HepG2 (cell line): Measurements from ENCODE around the gene TAF11. TPM values are rescaled to one million over a fixed set of nuclear protein-coding genes. Genes with fewer than 3 reads are reported as not detected.

Experiments
- ATAC-seq: fragments of 200-7000 bp; cut with Tn5 transposase; 3 replicates; pipeline ENCODE4 v1.9.1; 2020; ENCODE audit warnings: mild to moderate bottlenecking, moderate library complexity
- BruUV-seq: library from RNA; stranded (reverse); fragments of 400-500 nt; replicated peaks from 2 replicates; lab custom pipeline; 2021; lab: Mats Ljungman, UMichigan
- CTCF ChIA-PET: fragments of 300-600 bp; formaldehyde crosslinking; extraction: SDS; loops from one replicate; lab custom pipeline; 2021; ENCODE audit warnings: low total read pairs, inconsistent platforms, low intra/inter-chr PET ratio; lab: Yijun Ruan, JAX
- POLR2A ChIA-PET: fragments of 350-600 bp; sonication (Branson Sonifier 250); formaldehyde crosslinking; loops from one replicate; lab custom pipeline; 2020; ENCODE audit warnings: antibody characterized with exemption, inconsistent platforms; lab: Yijun Ruan, JAX
- DNase-seq: peaks from one replicate; pipeline ENCODE4 v3.0.0-alpha.2; 2015; ENCODE audit warnings: low spot score
- FAIRE-seq: peaks from 3 replicates; lab custom pipeline; 2011; peaks lifted over from hg19 to GRCh38; lab: Jason Lieb, UNC
- H2AFZ ChIP-seq: one replicate; pipeline ENCODE4 v1.6.1; 2011; ENCODE audit warnings: low read length, inconsistent platforms
- H3K27ac ChIP-seq: fragments of 300-600 bp; 3 replicates; pipeline ENCODE4 v1.8.0; 2011; ENCODE audit warnings: mixed run types, mild to moderate bottlenecking, mixed read lengths, low read length, inconsistent platforms; ENCODE audit not compliant: insufficient read depth; ENCODE audit errors: extremely low read length
- H3K27me3 ChIP-seq, 2 experiments: fragments of 200-600 bp in 1 of 2; 2 replicates in 1 of 2; 3 replicates in 1 of 2; pipeline versions ENCODE4 v1.6.0 to v1.8.0; 2011; ENCODE audit warnings: low read length in 2 of 2, mild to moderate bottlenecking in 2 of 2, moderate library complexity in 2 of 2, inconsistent platforms in 1 of 2; ENCODE audit not compliant: insufficient read depth in 2 of 2, control insufficient read depth in 1 of 2
- H3K36me3 ChIP-seq, 2 experiments: fragments of 200-600 bp in 1 of 2; replicated peaks in 1 of 2; 2 replicates in 1 of 2; 3 replicates in 1 of 2; pipeline versions ENCODE4 v1.5.1 to v1.8.0; 2011; ENCODE audit warnings: low read length in 2 of 2, inconsistent platforms in 1 of 2; ENCODE audit not compliant: insufficient read depth in 2 of 2, control insufficient read depth in 1 of 2
- H3K4me1 ChIP-seq: 2 replicates; pipeline ENCODE4 v1.5.1; 2012; ENCODE audit warnings: low read length, inconsistent platforms; ENCODE audit not compliant: insufficient read depth
- H3K4me2 ChIP-seq: 2 replicates; pipeline ENCODE4 v1.6.0; 2011; ENCODE audit warnings: low read depth, low read length, inconsistent platforms
- H3K4me3 ChIP-seq, 3 experiments: fragments of 200-600 bp in 1 of 3; sonication (generic), shearing (Covaris generic) in 1 of 3; replicated peaks in 1 of 3; 2 replicates each; pipeline ENCODE4 v1.5.1; 2011 to 2016; ENCODE audit warnings: low read length in 3 of 3, inconsistent platforms in 2 of 3, low read depth in 2 of 3, mild to moderate bottlenecking in 2 of 3, control low read depth in 1 of 3, mixed read lengths in 1 of 3; ENCODE audit not compliant: insufficient read depth in 1 of 3
- H3K79me2 ChIP-seq: one replicate; pipeline ENCODE4 v1.6.1; 2011; ENCODE audit warnings: low read length, inconsistent platforms; ENCODE audit not compliant: insufficient read depth
- H3K9ac ChIP-seq: 2 replicates; pipeline ENCODE4 v1.6.0; 2011; ENCODE audit warnings: mild to moderate bottlenecking, low read depth, low read length, inconsistent platforms; ENCODE audit not compliant: insufficient read depth
- H3K9me3 ChIP-seq: 2 replicates; pipeline ENCODE4 v1.5.1; 2012; ENCODE audit warnings: mild to moderate bottlenecking, low read length
- H4K20me1 ChIP-seq: 2 replicates; pipeline ENCODE4 v1.6.0; 2011; ENCODE audit warnings: inconsistent platforms, mild to moderate bottlenecking, low read length, moderate library complexity; ENCODE audit not compliant: insufficient read depth
- ARNTL ChIP-seq: sonication (generic); formaldehyde crosslinking; IDR thresholded peaks from 2 replicates; pipeline ENCODE4 v1.4.0; 2020; ENCODE audit warnings: mild to moderate bottlenecking, missing genetic modification reagents
- MXD1 ChIP-seq: sonication (generic); formaldehyde crosslinking; IDR thresholded peaks from 2 replicates; pipeline ENCODE4 v1.4.0; 2020; ENCODE audit warnings: mild to moderate bottlenecking, missing genetic modification reagents
- MXD3 ChIP-seq: IDR thresholded peaks from 2 replicates; pipeline ENCODE4 v1.6.1; 2016; ENCODE audit warnings: mild to moderate bottlenecking, missing biosample characterization, missing genetic modification reagents
- NFATC3 ChIP-seq: sonication (generic); formaldehyde crosslinking; IDR thresholded peaks from 2 replicates; pipeline ENCODE4 v1.5.1; 2020; ENCODE audit warnings: mild to moderate bottlenecking, missing genetic modification reagents
- NFYB ChIP-seq: sonication (generic); formaldehyde crosslinking; IDR thresholded peaks from 2 replicates; pipeline ENCODE4 v1.4.0; 2020; ENCODE audit warnings: missing genetic modification reagents
- SIX4 ChIP-seq: sonication (generic); formaldehyde crosslinking; IDR thresholded peaks from 2 replicates; pipeline ENCODE4 v1.4.0; 2020; ENCODE audit warnings: missing genetic modification reagents
- TERF1 ChIP-seq: sonication (generic); formaldehyde crosslinking; IDR thresholded peaks from 2 replicates; pipeline ENCODE4 v1.8.0; 2022; ENCODE audit warnings: mild to moderate bottlenecking, missing genetic modification reagents, moderate library complexity
- ZBTB38 ChIP-seq: sonication (generic); formaldehyde crosslinking; IDR thresholded peaks from 2 replicates; pipeline ENCODE4 v1.5.1; 2020; ENCODE audit warnings: mild to moderate bottlenecking, missing genetic modification reagents
- ZFP1 ChIP-seq: IDR thresholded peaks from 2 replicates; pipeline ENCODE4 v1.6.1; 2016
- ZFP62 ChIP-seq: sonication (generic); formaldehyde crosslinking; IDR thresholded peaks from 2 replicates; pipeline ENCODE4 v1.4.0; 2020; ENCODE audit warnings: missing genetic modification reagents
- ZNF256 ChIP-seq: sonication (generic); formaldehyde crosslinking; conservative IDR thresholded peaks from 2 replicates; pipeline ENCODE4 v1.4.0; 2020; ENCODE audit warnings: missing genetic modification reagents
- ZNF296 ChIP-seq: sonication (generic); formaldehyde crosslinking; conservative IDR thresholded peaks from 2 replicates; pipeline ENCODE4 v1.5.0; 2020; ENCODE audit warnings: mild to moderate bottlenecking, missing genetic modification reagents
- ZNF605 ChIP-seq: sonication (generic); formaldehyde crosslinking; IDR thresholded peaks from 2 replicates; pipeline ENCODE4 v1.8.0; 2022; ENCODE audit warnings: mild to moderate bottlenecking, missing genetic modification reagents
- WGBS: methylation state at CpG from one replicate; pipeline ENCODE4 v1.1.6; 2017; ENCODE audit warnings: low lambda C conversion rate; 5-methylcytosine and 5-hydroxymethylcytosine counted together
- in situ Hi-C: cut with HindIII; loops from 2 replicates; pipeline ENCODE4 v1.10.0; 2017; ENCODE audit warnings: low pct_unique_long_range_greater_than_20kb; ENCODE audit not compliant: extremely low pct_ligation_motif_present
- intact Hi-C: fragments of 100-400 bp; cut with micrococcal nuclease; formaldehyde crosslinking; loops from one replicate; pipeline ENCODE4 v1.10.0; 2022; ENCODE audit not compliant: unreplicated experiment
- polyA plus RNA-seq, 8 experiments: library from polyadenylated mRNA; depleted of rRNA in 3 of 8; stranded (reverse) in 7 of 8; unstranded in 1 of 8; fragments of >200 nt; fragmentation: Illumina TruSeq in 4 of 8; extraction: Trizol in 4 of 8; gene quantifications; 2 replicates each; pipeline versions ENCODE4 v1.2.1 to v1.2.3, GENCODE V29; 2011 to 2016; ENCODE audit warnings: low read depth in 4 of 8, missing spikeins in 1 of 8, mixed read lengths in 1 of 8; ENCODE audit not compliant: insufficient read depth in 1 of 8
- total RNA-seq, 5 experiments: library from RNA; depleted of rRNA; stranded (reverse); fragments of >200 nt; fragmentation: Illumina TruSeq; extraction: Trizol; gene quantifications; 2 replicates each; pipeline ENCODE4 v1.2.3, GENCODE V29; 2016; ENCODE audit warnings: low read depth in 1 of 5

Gene TAF11
- total and polyA plus RNA-seq, 2 of the 13 experiments (the other 11 are each of a cell fraction or from before 2014, with no cell fraction given), result 35.4 to 73.6 TPM

GRCh38 chr6:34836451-34836850 lies 51.4 kb downstream of the TAF11 start:
- ChIA-PET POLR2A (no interaction called here), CTCF (no interaction called here)
- Histone ChIP-seq H3K36me3 (peaks cover 33 to 65% of the 10 kb centered on the region in 2 experiments), H2AFZ (no peak overlapping the region), H3K27me3 (no peaks in the 10 kb centered on the region), H3K9ac (no peak overlapping the region), H3K4me2 (no peak overlapping the region), H4K20me1 (no peaks in the 10 kb centered on the region), H3K27ac (no peak overlapping the region), H3K9me3 (no peaks in the 10 kb centered on the region), H3K4me1 (no peaks in the 10 kb centered on the region), H3K79me2 (no peaks in the 10 kb centered on the region), H3K4me3 (no peak overlapping the region)
- in situ Hi-C loops, result no loop called here
- WGBS, result 82% methylated on average over 2 of the region's 2 CpGs
- intact Hi-C loops, result no loop called here
- FAIRE-seq, result no peak
- no peak for TF ChIP-seq MXD3 (CRISPR knock-in tag)
- no peak for TF ChIP-seq ZNF605 (CRISPR knock-in tag)
- TF ChIP-seq ARNTL (CRISPR knock-in tag), result no peak
- TF ChIP-seq ZBTB38 (CRISPR knock-in tag), result no peak
- no peak for TF ChIP-seq ZFP1 (CRISPR knock-in tag)
- no peak for TF ChIP-seq ZNF296 (CRISPR knock-in tag)
- no peak for TF ChIP-seq MXD1 (CRISPR knock-in tag)
- TF ChIP-seq SIX4 (CRISPR knock-in tag), result no peak
- TF ChIP-seq ZFP62 (CRISPR knock-in tag), result no peak
- TF ChIP-seq ZNF256, result no peak
- no peak for TF ChIP-seq NFYB (CRISPR knock-in tag)
- TF ChIP-seq NFATC3 (CRISPR knock-in tag), result no peak
- no peak for TF ChIP-seq TERF1
- no TSS peak for BruUV-seq
- DNase-seq, result no peak
- ATAC-seq, result no peak
